ENCODE measurements around the gene SPSB3. TPM values are rescaled to one million over a fixed set of nuclear protein-coding genes. Genes with fewer than 3 reads are reported as not detected.

SPSB3 gene
- total RNA-seq, 1 donor from 2014 or later = 30.8 TPM

GRCh38 chr16:1781758-1782407, 488 bp downstream of the SPSB3 start:
- peaks cover 1% of the 10 kb centered on the region for H3K36me3 Mint-ChIP-seq (ENCODE audit: low read depth)
- H3K27ac Mint-ChIP-seq (ENCODE audit: unreplicated experiment) = peak overlapping the region; percentile 94
- peak; percentile 59 for TF ChIP-seq CTCF (IDR thresholded peaks at IDR 0.05)
- peaks cover 26% of the 10 kb centered on the region for H3K4me1 Mint-ChIP-seq (ENCODE audit: low read depth)
- DNase-seq (ENCODE audit: low spot score) = peak; percentile 79
- H3K27me3 Mint-ChIP-seq (ENCODE audit: low read depth) = no peaks in the 10 kb centered on the region
- peak overlapping the region; percentile 90 for H3K4me3 Mint-ChIP-seq (ENCODE audit: unreplicated experiment)
- no peaks in the 10 kb centered on the region for H3K9me3 Mint-ChIP-seq (ENCODE audit: low read depth)

GRCh38 chr16:1781254-1781653, 1.1 kb downstream of the SPSB3 start:
- Mint-ChIP-seq H3K4me1 (ENCODE audit: low read depth) (peaks cover 26% of the 10 kb centered on the region), H3K27me3 (ENCODE audit: low read depth) (no peaks in the 10 kb centered on the region), H3K4me3 (ENCODE audit: unreplicated experiment) (peak overlapping the region; percentile 90), H3K36me3 (ENCODE audit: low read depth) (peaks cover 3% of the 10 kb centered on the region), H3K27ac (ENCODE audit: unreplicated experiment) (peak overlapping the region; percentile 94), H3K9me3 (ENCODE audit: low read depth) (no peaks in the 10 kb centered on the region)
- TF ChIP-seq CTCF (IDR thresholded peaks at IDR 0.05) = no peak
- DNase-seq (ENCODE audit: low spot score) = no peak

GRCh38 chr16:1780677-1781072, 1.7 kb downstream of the SPSB3 start:
- H3K9me3 Mint-ChIP-seq (ENCODE audit: low read depth) = no peaks in the 10 kb centered on the region
- no peak for DNase-seq (ENCODE audit: low spot score)
- peak overlapping the region; percentile 17 for H3K27ac Mint-ChIP-seq (ENCODE audit: unreplicated experiment)
- peaks cover 4% of the 10 kb centered on the region for H3K36me3 Mint-ChIP-seq (ENCODE audit: low read depth)
- H3K27me3 Mint-ChIP-seq (ENCODE audit: low read depth) = no peaks in the 10 kb centered on the region
- TF ChIP-seq CTCF (IDR thresholded peaks at IDR 0.05) = no peak
- peak overlapping the region; percentile 90 for H3K4me3 Mint-ChIP-seq (ENCODE audit: unreplicated experiment)
- H3K4me1 Mint-ChIP-seq (ENCODE audit: low read depth) = peaks cover 26% of the 10 kb centered on the region

GRCh38 chr16:1779741-1780676, 2.4 kb downstream of the SPSB3 start:
- Mint-ChIP-seq H3K27ac (ENCODE audit: unreplicated experiment) (peak overlapping the region; percentile 27), H3K4me1 (ENCODE audit: low read depth) (peaks cover 24% of the 10 kb centered on the region), H3K9me3 (ENCODE audit: low read depth) (no peaks in the 10 kb centered on the region), H3K36me3 (ENCODE audit: low read depth) (peaks cover 4% of the 10 kb centered on the region), H3K27me3 (ENCODE audit: low read depth) (no peaks in the 10 kb centered on the region), H3K4me3 (ENCODE audit: unreplicated experiment) (peak overlapping the region; percentile 90)
- DNase-seq (ENCODE audit: low spot score) = no peak
- TF ChIP-seq CTCF (IDR thresholded peaks at IDR 0.05) = no peak

GRCh38 chr16:1779234-1779701, 3.1 kb downstream of the SPSB3 start:
- Mint-ChIP-seq H3K36me3 (ENCODE audit: low read depth) (peaks cover 4% of the 10 kb centered on the region), H3K4me3 (ENCODE audit: unreplicated experiment) (no peak overlapping the region), H3K9me3 (ENCODE audit: low read depth) (no peaks in the 10 kb centered on the region), H3K27ac (ENCODE audit: unreplicated experiment) (peak overlapping the region; percentile 65), H3K27me3 (ENCODE audit: low read depth) (no peaks in the 10 kb centered on the region), H3K4me1 (ENCODE audit: low read depth) (peaks cover 28% of the 10 kb centered on the region)
- no peak for TF ChIP-seq CTCF (IDR thresholded peaks at IDR 0.05)
- no peak for DNase-seq (ENCODE audit: low spot score)
